NCI-H1417 (cell line): ENCODE results near the gene SPAG16.
"Not testable (repeated sequence)": the region's sequence is repeated elsewhere in the genome, so short reads cannot be mapped to it uniquely, and the experiment has no call there.

Experiments
- DNase-seq, 3 experiments: peaks; one replicate each; lab custom pipeline; 2025; lab: John Stamatoyannopoulos, UW

SPAG16 gene

DNA sequence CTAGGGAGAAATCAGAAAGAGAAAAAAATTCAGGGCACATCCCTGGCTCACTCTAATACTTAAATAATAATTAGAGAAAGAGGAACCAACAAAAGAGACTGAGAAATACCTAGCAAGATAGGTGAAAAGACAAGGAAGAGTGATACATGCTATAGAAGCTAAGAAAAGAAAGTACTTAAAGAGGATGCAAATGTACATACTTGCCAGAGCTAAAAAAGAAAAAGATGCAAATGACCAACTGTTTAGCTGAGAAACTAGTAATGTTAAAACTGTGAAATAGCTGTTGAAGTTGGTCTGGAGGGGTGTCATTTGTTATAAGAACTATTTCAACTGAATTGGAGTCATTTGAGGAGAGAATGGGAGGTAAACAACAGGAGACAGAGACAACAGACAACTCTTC, 412.2 kb downstream of the SPAG16 start:
- no peak for DNase-seq

DNA sequence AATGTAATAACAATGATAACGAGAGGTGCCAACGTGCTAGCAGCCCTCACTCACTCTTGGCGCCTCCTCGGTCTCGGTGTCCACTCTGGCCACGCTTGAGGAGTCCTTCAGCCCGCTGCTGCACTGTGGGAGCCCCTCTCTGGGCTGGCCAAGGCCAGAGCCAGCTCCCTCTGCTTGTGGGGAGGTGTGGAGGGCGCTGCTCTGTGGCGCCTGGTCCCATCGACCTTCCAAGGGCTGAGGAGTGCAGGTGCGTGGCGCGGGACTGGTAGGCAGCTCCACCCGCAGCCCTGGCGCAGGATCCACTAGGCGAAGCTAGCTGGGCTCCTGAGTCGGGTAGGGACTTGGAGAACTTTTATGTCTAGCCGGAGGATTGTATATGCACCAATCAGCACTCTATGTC, 417.1 kb downstream of the SPAG16 start:
- DNase-seq: not testable (repeated sequence)

DNA sequence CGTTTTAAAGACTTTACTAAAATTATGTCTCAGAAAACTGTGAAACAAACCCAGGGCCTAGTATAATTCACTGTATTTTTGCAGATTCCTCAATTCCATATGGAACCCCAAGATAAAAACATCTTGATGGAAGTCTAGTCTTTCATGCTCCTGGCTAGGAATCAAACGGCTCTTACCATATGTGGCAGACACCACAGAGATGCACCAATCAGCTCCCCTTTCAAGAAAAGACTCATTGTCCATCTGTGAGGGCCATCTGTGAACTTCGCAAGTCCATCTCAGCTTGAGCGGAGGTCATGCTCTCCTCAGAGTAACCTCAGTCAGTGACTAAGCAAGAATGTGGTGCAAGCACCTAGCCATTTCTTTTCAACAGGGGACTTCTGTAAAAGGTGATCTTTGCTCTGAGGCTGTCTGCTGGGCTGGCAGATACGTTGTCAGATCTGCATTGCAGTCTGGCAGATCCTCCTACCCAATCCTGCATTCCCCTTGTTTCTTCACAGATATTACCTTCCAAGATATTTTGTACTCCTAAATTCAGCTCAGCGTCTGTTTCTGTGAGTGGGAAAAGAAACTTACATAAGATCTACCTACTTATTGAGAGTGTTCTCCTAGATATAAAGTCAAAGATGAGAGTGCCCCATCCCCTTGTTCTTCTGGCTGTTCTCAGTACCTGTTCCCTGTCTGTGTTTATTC, 419.3 kb downstream of the SPAG16 start:
- DNase-seq: no peak

DNA sequence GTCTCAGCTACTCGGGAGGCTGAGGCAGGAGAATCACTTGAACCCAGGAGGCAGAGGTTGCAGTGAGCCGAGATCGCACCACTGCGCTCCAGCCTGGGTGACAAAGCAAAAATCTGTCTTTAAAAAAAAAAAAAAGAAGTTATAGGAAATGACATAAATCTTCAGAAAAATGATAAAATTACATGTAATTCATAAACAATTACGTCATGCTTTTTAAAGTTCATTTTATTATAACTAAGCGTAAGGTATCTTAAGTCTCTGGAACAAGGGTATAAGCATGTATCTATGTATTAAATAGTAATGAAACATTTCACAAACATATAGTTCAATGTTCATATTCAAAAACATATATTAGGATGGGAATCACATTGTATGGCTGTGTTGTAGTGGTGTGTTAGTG, 425.9 kb downstream of the SPAG16 start:
- DNase-seq: no peak

DNA sequence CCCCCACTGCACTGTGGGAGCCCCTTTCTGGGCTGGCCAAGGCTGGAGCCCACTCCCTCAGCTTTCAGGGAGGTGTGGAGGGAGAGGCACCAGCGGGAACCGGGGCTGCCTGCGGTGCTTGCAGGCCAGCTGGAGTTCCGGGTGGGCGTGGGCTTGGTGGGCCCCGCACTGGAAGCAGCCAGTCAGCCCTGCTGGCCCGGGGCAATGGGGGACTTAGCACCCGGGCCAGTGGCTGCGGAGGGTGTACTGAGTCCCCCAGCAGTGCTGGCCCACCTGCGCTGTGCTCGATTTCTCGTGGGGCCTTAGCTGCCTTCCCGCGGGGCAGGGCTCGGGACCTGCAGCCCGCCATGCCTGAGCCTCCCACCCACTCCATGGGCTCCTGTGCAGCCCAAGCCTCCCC, 434.1 kb downstream of the SPAG16 start:
- DNase-seq: not testable (repeated sequence)

DNA sequence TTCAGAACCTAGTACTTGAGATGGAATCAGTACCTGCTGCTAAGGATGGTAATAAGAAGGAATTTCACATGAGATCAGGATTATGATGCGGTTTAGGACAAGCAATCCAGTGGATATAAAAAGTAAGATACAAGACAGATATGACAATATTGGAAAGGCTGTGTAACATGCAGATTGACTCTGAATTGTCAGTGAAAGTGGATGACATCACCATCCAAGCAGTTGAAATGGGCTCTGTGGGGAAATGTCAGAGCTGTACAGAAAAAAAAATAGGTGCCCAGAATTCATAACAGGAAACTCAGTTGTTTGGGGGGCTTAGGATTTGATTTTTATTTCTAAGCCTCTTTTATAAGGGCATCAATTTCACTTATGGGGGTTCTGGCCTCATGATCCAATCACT, 438.3 kb downstream of the SPAG16 start:
- DNase-seq: no peak

DNA sequence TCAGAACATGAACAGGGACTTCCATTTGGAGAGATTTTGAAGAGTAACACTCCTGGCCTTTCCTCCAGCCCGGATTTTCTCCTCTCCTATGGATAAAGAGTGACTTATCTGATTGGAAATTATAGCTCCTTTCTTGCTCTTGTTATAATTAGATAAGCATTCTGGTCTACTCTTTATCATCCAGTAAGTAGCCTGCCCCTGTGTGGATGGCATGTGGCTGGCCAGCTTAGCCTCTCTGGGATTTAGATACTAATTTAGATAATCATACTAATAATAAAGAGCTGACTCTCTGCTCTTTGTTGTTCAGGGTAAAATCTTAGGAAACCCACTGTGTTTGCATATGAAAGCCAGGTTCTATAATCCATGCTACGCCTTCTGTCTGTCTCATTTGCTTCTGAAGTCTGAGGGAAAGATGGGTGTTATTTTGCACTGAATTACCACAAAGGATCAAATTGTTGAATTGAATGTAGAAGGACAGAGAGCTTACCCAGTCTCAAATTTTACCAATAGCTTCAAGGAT, 438.8 kb downstream of the SPAG16 start:
- DNase-seq: no peak

DNA sequence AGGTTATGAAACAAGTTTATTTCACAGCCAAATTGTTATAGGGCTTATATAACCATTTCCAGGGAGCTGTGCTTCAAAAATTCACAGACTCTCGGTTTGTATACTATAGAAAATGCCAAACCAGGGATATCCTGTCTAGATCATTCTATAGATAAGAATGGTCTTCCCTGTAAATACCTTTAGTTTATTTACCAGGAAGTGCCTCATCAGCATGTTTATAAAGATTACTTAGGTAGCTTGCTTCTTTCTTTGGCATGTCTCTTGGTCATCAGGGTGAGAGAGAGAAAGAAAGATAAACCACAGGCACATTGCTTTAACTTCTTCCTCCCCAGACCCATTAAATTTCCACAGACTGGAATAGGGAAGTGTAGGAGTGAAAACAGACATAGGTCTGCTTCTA, 439.4 kb downstream of the SPAG16 start:
- DNase-seq: no peak

DNA sequence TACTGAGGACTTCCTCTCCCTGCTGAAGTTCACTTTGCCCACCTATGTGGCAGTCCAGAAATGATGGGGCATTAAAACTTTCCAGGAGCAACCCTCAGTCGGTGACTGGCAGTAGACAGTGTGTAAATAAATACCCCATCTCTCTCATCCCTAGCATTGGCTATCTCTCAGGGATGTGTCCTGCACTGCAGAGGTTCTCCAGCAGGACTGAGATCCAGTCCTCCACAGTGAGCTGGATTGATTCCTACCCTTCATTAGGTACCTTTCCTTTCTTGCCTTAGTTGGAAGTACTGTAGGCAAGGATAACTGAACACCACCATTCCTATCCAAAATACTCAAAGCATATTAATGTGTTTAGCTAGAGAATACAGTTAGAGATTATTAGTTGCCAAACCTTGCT, 441.8 kb downstream of the SPAG16 start:
- no peak for DNase-seq

DNA sequence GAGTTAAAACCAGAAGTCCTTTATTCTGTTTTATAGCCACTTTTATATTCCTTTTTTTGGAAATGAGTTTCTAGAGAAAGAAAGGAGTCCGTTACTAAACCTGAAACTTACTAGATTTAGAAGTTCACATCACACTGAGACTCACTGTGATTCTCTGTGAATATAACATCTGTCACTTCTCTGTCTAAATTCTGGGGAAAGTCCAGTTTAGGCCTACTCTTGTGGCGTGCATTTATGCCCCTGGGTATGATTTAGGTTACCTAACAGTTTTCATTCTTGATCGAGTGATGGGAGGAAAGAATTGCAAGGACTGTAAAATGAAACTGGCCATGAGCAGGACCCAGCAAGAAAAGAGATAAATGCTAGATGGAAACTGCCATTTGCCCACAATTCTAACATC, 449.6 kb downstream of the SPAG16 start:
- no peak for DNase-seq

DNA sequence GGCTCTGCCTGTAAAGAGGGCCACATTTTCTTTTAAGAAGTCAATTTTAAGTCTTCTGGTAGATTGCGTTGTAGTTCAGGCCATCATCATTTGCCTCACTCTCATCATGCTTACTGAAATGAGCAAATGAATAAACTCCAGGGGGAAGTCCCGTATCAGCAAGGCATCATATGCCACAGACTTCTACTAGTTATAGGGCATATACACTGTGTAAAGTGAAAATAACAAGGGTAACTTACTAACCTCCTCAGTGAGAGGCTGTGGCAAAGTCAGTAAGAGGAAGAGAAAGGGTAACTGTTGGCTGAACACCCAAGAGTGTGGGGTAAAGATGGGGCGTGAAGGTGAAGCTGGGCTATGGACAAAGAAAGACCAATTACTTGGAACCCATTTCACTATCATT, 456.2 kb downstream of the SPAG16 start:
- DNase-seq: no peak

DNA sequence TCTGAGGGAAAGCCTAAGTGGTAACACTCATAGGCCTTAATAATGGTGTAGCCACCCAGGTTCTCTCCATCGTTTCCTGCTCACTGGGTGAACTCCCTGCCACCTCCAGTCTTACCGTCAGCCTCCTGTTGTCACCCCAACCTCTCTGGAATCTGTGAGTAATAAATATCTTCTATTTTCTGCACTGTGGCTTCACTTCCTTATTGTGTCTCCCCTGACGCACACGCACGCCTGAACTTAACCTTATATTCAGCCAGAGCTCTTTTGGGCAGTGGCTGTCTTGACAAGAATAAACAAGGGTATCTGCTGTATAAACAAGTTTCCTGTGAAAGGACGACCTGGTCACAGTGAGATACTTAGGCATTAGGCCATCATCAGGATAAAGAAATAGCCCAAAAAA, 467.2 kb downstream of the SPAG16 start:
- no peak for DNase-seq

DNA sequence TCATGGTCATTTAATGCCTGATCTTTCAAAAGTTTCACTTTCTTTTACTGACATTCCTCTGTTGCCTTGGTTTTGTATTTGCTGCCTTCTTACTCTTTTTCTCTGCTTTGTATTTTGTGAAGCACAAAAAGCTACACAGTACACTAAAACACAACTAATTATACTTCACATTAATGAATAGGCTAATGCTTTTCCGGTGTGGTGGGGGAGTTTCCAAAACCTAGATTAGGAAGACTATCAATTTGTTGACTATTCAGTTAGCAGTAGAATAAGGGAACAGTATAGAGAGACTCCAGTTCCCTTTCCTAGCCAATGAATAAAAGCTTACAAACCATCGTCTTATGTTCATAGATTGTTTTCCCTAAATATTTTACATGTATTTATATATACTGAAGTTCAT, 468.3 kb downstream of the SPAG16 start:
- no peak for DNase-seq

DNA sequence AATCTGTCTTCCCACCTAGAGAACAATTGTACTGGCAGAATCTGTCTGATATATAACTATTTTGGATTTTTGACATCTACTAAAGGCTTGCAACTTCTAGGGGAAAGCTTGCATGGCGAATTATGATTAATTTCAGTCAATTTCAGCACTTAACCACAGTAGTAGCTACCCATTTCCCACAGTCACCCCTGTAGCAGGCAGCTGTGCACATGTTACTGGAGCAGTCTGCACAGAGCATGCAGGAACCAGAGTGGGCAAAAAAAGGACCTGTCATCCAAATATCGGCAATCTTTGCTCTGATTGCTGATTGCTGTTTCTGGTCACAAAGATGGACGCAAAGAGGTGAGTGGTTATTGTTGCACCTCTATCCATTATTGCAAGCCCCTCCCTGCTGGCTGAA, 473.3 kb downstream of the SPAG16 start:
- no peak for DNase-seq

DNA sequence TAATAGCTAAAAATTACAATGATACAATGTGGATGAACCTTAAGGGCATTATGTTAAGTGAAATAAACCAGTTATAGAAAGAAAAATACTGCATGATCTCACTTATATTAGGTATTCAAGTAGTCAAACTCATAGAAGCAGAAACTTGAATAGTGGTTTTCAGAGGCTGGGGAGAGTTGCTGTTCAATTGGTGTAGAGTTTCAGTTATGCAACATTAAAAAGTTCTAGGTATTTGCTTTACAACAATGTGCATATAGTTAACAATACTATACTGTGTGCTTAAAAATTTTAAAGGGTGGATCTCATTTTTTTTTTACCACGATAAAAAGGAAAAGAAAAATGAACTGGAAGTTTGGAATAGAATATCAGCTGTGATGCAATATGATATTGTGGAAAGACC, 479.1 kb downstream of the SPAG16 start:
- no peak for DNase-seq

DNA sequence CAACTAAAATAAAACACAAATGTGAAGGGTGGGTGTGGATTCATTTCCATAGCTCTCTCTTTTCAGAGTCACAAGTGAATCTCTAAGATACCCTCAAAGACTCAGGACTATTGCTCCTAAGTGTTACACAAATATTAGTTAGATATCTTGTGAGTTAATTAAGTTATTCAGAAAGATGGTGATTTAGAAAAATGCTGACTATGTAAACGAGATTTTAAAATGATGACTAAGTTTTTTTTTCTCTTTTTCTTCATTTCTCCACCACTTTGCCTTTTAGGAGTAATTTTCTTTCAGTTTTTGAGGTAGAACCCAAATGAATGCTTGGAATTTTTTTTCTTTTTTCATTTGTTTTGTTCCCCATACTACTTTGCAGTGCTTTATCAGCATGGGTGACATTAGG, 479.7 kb downstream of the SPAG16 start:
- no peak for DNase-seq

DNA sequence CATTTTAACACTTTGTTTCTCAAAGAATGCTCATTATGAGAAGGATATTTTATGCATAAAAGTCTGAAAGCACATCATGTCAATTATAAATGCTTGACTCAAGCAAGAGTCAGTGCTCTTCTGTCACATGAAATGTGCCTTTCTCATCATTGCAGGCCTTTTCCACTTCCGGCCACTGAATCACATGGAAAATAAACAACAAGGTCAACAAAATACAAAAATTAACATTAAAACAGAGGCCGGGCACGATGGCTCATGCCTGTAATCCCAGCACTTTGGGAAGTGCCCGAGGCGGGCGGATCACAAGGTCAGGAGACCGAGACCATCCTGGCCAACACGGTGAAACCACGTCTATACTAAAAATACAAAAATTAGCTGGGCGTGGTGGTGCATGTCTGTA, 480.6 kb downstream of the SPAG16 start:
- DNase-seq: no peak

DNA sequence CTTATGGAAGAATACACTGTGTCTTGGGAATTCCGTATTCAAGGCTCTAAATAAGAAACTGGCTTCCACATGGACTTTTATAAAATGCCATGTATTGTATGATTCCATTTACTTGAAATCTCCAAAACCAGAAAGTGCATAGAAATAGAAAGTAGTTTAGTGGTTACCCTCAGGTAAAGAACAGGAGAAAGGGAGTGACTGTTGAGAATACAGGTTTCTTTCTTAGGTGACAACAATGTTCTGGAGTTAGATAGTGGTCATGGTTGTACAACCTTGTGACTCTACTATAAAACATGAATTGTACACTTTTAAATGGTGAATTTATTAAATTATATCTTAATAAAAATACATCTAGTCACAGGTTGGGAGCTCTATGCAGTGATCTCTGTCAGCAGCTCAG, 481.8 kb downstream of the SPAG16 start:
- DNase-seq: no peak

DNA sequence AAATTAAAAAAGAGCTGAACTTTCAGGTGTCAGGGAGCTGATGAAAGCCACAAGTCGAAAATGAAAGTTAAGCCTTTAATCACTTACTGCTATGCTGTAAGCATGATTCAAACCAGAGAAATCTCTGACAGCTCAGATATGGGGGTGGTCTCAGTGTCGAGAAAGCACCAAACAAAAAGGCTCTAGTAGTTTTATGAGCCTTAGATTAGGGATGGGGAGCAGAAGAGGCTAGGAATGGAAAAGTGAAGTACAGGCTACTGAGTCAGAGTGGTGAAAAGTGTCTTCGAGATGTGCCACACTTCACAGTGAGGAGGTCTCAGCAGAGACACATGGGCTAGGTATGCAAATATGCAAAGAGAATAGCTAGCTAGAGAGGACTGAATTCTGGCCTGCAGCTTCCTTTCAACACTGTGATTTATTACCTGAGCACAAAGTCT, 482.2 kb downstream of the SPAG16 start:
- DNase-seq: no peak

DNA sequence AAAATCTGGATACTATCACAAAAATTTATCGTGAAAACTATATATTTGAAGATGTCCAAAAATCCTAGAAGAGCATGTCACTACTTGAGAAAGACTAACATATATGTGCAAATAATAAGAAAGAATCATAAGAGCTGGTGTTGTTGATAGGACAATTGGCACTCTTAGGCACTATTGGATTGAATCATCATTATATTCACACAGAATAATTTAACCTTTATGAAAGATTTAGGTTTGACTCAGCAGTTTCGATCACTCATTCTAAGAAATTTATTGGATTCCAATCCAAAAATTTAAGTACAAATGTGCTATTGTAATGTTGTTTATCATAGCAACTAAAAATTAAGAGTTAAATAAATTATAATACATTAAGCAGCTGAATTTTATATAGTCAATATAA, 503.6 kb downstream of the SPAG16 start:
- DNase-seq: no peak

DNA sequence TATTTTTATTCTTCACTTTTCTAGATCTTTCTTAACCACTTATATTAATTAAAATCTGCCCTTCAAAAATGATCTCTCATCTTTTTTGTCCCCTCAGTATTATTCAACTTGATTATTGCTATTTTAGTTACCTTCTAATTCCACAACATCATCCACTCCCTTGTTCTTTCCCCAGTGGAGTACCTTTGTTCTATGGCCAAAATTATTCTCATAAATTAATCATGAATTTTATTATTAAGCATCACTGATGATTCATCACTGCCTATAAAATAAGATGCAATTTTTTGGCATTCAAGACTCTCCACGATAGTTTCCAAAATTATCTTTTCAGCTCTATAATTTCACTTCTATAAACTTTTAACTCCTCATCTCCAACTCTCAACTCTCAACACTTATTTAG, 505.7 kb downstream of the SPAG16 start:
- DNase-seq: no peak

DNA sequence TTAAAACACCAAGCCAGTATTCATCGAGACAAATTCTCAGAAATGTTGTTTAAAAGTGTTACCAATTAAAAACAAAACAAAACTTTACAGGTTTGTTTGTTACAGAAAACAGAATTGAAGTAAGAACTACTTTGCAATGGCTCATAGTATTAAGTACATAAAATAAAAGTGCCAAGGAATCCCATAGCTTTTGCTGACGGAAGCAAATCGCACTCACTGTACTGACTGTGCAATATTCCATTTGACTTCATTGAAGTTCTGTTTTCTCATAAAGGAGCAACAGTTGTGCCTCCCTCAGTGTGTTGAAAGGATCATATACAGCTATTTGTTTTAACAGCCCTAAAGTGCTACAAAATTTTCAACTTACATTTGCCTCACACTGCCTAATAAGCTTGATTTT, 507.8 kb downstream of the SPAG16 start:
- no peak for DNase-seq

DNA sequence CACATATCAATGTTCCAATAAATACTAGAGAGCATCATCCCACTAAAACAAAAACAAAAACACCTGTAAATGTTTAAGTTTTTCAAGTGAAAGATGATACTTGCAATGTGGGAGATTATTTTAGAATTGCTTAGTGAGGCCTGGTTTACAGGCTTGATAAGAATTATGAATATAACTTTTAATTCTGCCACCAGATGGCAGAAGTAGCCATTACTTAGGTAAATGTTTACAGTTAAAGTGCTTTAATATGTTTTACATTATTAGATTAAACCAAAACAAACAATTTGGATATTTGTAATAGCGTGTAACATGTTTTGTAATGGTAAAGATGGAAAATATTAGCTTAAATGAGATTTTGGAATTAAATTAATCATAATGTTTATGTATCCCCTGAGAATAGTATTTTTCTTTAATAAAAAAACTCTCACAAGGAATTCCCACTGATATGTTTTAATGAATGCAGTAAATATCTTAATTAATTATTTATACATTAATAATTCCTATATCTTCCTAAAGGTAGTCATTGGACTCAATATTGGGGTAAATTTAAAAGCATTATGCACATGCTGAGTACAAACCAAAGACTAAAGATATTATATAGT, 522.0 kb downstream of the SPAG16 start:
- peak in 2 of 3 experiments; percentile 1 to 56 for DNase-seq

DNA sequence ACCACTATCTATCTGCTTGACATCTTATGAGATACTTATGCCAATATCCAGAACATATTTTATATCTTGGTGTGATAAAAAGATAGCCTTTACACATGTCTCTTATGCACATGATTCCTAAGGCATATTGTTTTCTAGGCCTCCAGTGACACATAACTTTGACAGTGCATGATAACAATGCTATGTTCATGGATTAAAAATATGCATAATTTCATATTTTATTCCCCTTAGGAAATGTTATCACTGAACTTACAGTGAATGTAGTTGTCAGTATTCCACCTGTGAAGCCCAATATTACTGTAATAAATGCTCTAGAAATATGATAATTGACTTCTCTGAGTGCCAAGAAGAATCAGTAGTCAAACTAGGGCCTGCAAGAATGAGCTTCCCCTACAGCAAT, 532.3 kb downstream of the SPAG16 start:
- no peak for DNase-seq
